Duodenal mucosa (tissue), 2 donors: ENCODE results near the gene RANBP3.

Experiments
- H3K27ac ChIP-seq: one replicate; pipeline ENCODE4 v1.7.0; 2013; ENCODE audit warnings: low read depth, low read length
- H3K27me3 ChIP-seq, 2 donors: one replicate each; pipeline ENCODE4 v1.7.0; 2013; ENCODE audit warnings: low read length in 2 of 2, control low read depth in 1 of 2; ENCODE audit not compliant: insufficient read depth in 2 of 2, control insufficient read depth in 1 of 2
- H3K36me3 ChIP-seq, 2 donors: one replicate each; pipeline ENCODE4 v1.7.0; 2013; ENCODE audit warnings: low read length in 2 of 2, control low read depth in 1 of 2; ENCODE audit not compliant: insufficient read depth in 2 of 2, control insufficient read depth in 1 of 2
- H3K4me1 ChIP-seq, 2 donors: one replicate each; pipeline ENCODE4 v1.7.0; 2013; ENCODE audit warnings: low read length in 2 of 2, control low read depth in 1 of 2; ENCODE audit not compliant: insufficient read depth in 2 of 2, control insufficient read depth in 1 of 2
- H3K4me3 ChIP-seq, 2 donors: one replicate each; pipeline ENCODE4 v1.7.0; 2013; ENCODE audit warnings: low read length in 2 of 2, low read depth in 1 of 2
- H3K9ac ChIP-seq, 2 donors: one replicate each; pipeline ENCODE4 v1.7.0; 2013; ENCODE audit warnings: low read length in 2 of 2, low read depth in 1 of 2
- H3K9me3 ChIP-seq, 2 donors: one replicate each; pipeline ENCODE4 v1.7.0; 2013; ENCODE audit warnings: low read length in 2 of 2, control low read depth in 1 of 2; ENCODE audit not compliant: control insufficient read depth in 1 of 2

RANBP3 gene

DNA sequence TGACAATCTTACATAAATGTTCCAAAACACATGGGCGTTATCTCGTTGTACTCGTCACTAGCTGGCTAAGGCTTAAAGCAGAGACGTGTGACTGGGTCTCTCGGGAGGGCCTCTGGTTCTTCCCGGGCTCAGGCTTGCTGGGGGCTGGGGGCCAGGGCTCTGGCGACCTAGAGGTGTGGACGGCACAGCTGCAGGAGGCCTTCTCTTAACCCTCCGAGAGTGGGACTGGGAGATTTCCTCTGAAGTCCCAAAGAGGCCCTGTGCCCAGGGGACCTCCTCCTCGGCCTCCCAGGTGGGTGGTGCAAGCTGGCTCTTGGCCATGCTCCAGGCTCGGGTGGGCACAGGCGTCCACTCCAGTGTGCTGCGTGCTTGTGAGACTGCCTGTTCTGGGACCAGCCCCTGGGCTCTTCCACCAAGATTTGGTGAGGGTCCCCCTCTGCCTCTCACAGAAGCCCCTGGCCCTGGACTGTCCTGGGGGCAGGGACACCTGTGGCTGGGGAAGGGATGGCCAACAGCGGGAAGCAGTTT lies 61.7 kb downstream of the RANBP3 start:
- H3K36me3 ChIP-seq = peaks cover 20 to 44% of the 10 kb centered on the region in 2 donors
- H3K27ac ChIP-seq = no peak overlapping the region
- no peaks in the 10 kb centered on the region for H3K27me3 ChIP-seq
- H3K4me3 ChIP-seq = no peak overlapping the region
- H3K9ac ChIP-seq = no peak overlapping the region
- H3K9me3 ChIP-seq = no peaks in the 10 kb centered on the region
- peaks cover 0 to 9% of the 10 kb centered on the region in 2 donors for H3K4me1 ChIP-seq

DNA sequence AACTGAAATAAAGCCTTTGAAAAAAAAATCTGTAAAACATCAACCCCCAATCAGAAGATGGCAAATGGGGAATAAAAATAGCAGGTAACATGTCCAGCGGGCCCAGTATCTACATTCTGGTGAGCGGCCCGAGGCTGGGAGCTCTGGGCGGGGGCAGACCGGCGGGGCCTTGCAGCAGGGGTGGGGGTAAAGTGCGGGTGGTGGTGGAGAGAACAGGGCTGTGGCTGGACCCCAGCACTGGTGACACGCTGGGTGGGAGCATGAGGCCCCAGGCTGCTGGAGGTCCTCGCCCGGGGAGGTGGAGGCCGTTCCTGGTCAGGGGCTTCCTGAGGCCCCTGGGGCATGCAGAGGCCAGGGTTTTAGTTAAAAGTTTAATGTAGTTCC lies 62.2 kb downstream of the RANBP3 start:
- Histone ChIP-seq H3K4me1 (peaks cover 0 to 9% of the 10 kb centered on the region in 2 donors), H3K36me3 (peaks cover 20 to 41% of the 10 kb centered on the region in 2 donors), H3K9me3 (no peaks in the 10 kb centered on the region), H3K27ac (no peak overlapping the region), H3K27me3 (no peaks in the 10 kb centered on the region), H3K9ac (no peak overlapping the region), H3K4me3 (no peak overlapping the region)

DNA sequence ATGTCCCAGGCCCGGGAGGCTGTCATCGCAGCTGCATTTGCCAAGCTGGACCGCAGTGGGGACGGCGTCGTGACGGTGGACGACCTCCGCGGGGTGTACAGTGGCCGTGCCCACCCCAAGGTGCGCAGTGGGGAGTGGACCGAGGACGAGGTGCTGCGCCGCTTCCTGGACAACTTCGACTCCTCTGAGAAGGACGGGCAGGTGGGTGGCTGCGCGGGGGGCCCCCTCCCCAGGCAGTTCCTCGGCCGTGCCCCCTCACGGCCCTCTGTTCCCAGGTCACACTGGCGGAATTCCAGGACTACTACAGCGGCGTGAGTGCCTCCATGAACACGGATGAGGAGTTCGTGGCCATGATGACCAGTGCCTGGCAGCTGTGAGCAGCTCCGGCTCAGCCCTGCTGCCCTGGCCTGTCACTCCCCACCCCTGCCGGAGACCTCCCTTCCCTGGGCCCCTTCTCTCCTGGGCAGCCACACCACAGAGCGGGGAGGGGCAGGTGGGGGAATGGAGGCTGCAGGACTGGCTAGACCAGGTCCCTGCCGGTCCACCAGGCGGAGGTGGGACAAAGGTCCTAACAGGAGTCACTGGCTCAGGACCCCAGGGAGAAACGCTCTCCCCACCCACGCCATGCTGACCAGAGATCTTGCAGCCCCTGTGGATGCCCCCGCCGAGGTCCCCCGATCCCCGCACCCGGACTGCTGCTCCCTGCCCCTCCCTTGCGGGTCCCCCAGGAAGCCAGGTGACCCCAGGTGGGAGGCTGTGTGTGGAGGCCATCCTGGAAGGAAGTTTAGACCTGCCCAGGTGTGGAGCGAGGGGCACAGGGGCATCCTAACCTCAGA lies 62.8 kb downstream of the RANBP3 start:
- Histone ChIP-seq H3K27ac (no peak overlapping the region), H3K4me1 (peaks cover 0 to 9% of the 10 kb centered on the region in 2 donors), H3K27me3 (no peaks in the 10 kb centered on the region), H3K36me3 (peaks cover 20 to 37% of the 10 kb centered on the region in 2 donors), H3K4me3 (no peak overlapping the region), H3K9me3 (no peaks in the 10 kb centered on the region), H3K9ac (no peak overlapping the region)

DNA sequence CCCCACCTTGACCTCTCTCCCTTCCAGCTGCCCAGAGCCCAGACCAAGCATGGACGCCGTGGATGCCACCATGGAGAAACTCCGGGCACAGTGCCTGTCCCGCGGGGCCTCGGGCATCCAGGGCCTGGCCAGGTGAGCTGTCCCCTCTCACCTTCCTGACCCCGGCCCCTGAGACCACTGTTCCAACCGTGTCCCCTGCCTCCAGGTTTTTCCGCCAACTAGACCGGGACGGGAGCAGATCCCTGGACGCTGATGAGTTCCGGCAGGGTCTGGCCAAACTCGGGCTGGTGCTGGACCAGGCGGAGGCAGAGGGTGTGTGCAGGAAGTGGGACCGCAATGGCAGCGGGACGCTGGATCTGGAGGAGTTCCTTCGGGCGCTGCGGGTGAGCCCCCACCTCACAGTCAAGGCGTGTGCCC lies 63.6 kb downstream of the RANBP3 start:
- Histone ChIP-seq H3K9ac (no peak overlapping the region), H3K4me3 (no peak overlapping the region)

DNA sequence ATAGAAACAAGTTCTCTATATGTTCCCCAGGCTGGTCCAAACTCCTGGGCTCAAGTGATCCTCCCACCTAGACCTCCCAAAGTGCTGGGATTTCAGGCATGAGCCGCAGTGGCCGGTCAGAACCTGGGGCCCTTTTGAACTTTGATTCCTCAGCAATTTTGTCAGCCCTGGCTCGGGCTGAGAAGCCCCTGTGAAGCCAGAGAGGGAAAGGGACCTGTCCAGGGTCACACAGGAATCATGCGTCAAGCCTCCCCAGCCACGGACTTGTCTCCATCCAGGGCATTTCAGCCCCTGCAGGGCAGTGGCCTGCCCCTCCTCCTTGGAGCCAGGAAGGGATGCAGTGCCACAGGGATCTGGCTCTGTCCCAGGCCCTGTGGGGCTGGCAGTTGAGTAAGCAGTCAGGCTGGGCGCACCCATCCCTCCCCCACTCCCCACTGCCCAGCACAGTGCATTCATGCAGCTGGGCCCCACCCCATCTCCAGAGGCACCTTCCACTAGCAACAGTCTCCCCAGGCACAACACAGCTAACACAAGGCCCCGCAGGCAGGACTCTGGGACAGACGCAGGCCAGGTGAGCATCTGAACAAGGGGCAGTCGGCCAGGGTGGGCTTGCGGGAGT lies 64.1 kb downstream of the RANBP3 start, which contains the start of gene CAPS:
Gene CAPS (plus strand): TSS at position 516 of the 619 bp plus-strand sequence. CDS start 153 bp downstream, outside the sequence.
- H3K36me3 ChIP-seq = peaks cover 20 to 37% of the 10 kb centered on the region in 2 donors
- H3K4me1 ChIP-seq = peaks cover 0 to 9% of the 10 kb centered on the region in 2 donors
- no peaks in the 10 kb centered on the region for H3K9me3 ChIP-seq
- H3K27me3 ChIP-seq = no peaks in the 10 kb centered on the region
- H3K4me3 ChIP-seq = no peak within 1 kb of the TSS
- H3K27ac ChIP-seq = no peak within 1 kb of the TSS
- no peak within 1 kb of the TSS for H3K9ac ChIP-seq

More for the DNA sequence above, 63.6 kb downstream of the RANBP3 start:
- H3K36me3 ChIP-seq = peaks cover 20 to 37% of the 10 kb centered on the region in 2 donors
- peaks cover 0 to 9% of the 10 kb centered on the region in 2 donors for H3K4me1 ChIP-seq
- H3K27ac ChIP-seq = no peak overlapping the region
- no peaks in the 10 kb centered on the region for H3K9me3 ChIP-seq
- no peaks in the 10 kb centered on the region for H3K27me3 ChIP-seq

DNA sequence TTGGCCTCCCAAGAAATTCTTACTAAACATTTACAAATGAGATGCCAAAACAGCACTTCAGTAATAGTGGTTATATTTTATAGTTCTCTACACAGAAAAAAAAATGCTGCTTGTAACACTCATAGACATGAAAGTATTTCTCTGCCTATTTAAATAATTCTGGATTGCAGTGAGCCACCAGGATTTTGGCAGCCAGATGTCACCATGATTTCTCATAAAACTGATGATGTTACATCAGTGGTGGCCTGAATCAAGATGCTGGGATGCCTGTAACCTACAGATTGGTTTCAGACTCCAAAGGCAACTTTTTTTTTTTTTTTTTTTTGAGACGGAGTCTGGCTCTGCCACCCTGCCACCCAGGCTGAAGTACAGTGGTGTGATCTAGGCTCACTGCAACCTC lies 66.6 kb downstream of the RANBP3 start:
- Histone ChIP-seq H3K4me1 (peaks cover 0 to 9% of the 10 kb centered on the region in 2 donors), H3K36me3 (peaks cover 5 to 14% of the 10 kb centered on the region in 2 donors), H3K9ac (no peak overlapping the region), H3K9me3 (no peaks in the 10 kb centered on the region), H3K27ac (no peak overlapping the region), H3K27me3 (no peaks in the 10 kb centered on the region), H3K4me3 (no peak overlapping the region)

DNA sequence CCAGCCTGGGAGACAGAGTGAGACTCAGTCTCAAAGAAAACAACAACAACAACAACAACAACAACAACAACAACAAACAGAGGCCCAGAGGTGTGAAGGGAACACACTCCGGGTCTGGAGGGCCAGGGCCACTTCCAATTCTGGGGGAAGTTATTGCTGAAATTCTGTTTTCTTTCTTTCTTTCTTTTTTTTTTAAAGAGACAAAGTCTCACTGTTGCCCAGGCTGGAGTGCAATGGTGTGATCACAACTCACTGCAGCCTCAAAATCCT lies 67.4 kb downstream of the RANBP3 start:
- Histone ChIP-seq H3K9ac (no peak overlapping the region), H3K27me3 (no peaks in the 10 kb centered on the region), H3K36me3 (peaks cover 0 to 12% of the 10 kb centered on the region in 2 donors), H3K27ac (no peak overlapping the region), H3K4me1 (peaks cover 0 to 13% of the 10 kb centered on the region in 2 donors), H3K9me3 (no peaks in the 10 kb centered on the region), H3K4me3 (no peak overlapping the region)

DNA sequence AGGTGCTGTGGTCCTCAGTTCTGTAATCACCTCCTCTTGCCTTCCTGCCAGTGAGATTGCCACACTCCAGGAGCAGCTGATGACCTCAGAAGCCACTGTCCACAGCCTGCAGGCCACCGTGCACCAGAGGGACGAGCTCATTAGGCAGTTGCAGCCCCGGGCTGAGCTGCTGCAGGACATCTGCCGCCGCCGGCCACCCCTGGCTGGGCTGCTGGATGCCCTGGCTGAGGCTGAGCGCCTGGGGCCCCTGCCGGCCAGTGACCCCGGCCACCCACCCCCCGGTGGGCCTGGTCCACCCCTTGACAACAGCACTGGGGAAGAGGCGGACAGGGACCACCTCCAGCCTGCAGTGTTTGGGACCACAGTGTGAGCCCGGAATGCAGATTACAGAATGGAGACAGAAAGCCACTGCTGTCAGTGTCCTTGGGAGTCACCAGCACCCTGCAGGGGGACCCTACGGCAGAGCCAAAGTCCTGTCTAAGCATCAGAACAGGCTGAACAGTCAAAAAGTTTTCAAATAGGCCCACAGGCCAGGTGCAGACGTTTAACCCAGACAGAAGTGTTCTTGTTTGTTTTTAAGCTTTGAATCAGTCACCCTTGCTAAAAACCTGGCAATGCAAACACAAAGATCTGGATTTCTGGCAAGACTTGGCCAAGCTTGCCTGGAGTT lies 69.0 kb downstream of the RANBP3 start:
- no peak overlapping the region for H3K9ac ChIP-seq
- no peaks in the 10 kb centered on the region for H3K27me3 ChIP-seq
- H3K4me3 ChIP-seq = no peak overlapping the region
- no peak overlapping the region for H3K27ac ChIP-seq
- peaks cover 0 to 12% of the 10 kb centered on the region in 2 donors for H3K36me3 ChIP-seq
- peaks cover 0 to 10% of the 10 kb centered on the region in 2 donors for H3K4me1 ChIP-seq
- no peaks in the 10 kb centered on the region for H3K9me3 ChIP-seq

DNA sequence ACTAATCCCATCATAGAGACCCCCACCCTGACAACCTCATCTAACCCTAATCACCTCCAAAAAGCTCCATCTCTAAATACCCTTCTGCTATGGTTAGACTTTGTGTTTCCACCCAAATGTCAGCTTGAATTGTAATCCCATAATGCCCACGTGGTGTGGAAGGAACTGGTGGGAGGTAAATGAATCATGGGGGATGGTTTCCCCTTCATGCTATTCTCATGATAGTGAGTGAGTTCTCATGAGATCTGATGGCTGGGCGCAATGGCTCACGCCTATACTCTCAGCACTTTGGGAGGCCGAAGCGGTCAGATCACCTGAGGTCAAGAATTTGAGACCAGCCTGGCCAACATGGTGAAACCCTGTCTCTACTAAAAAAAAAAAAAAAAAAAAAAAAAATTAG lies 70.7 kb downstream of the RANBP3 start:
- no peak overlapping the region for H3K27ac ChIP-seq
- no peaks in the 10 kb centered on the region for H3K27me3 ChIP-seq
- no peak overlapping the region for H3K4me3 ChIP-seq
- H3K9me3 ChIP-seq = no peaks in the 10 kb centered on the region
- H3K4me1 ChIP-seq = peaks cover 0 to 21% of the 10 kb centered on the region in 2 donors
- peaks cover 0 to 12% of the 10 kb centered on the region in 2 donors for H3K36me3 ChIP-seq
- H3K9ac ChIP-seq = no peak overlapping the region
